Immature natural killer cell (primary cell): ENCODE measurements around the gene ACP3. TPM values are rescaled to one million over a fixed set of nuclear protein-coding genes. Genes with fewer than 3 reads are reported as not detected.

Source experiments
- polyA plus RNA-seq, 3 donors: library from polyadenylated mRNA; unstranded; fragments of 300-500 nt; fragmentation: Illumina TruSeq; gene quantifications; one replicate each; pipeline ENCODE4 v1.2.3, GENCODE V29; 2021

Gene ACP3
- polyA plus RNA-seq, 3 donors from 2014 or later, result 0.26 to 4.8 (median 1.4) TPM

Other genes starting within 250 kb of the ACP3 start
- 10 to 100 TPM in 1 of 3 donors, 1 to 10 TPM in 2; 3.8 to 11.9 (median 5.1) TPM for gene DNAJC13, start 100.1 kb downstream of the ACP3 start, polyA plus RNA-seq